ENCODE results near the gene FIGNL2.

GRCh38 chr12:51822261-51822616 lies 26.3 kb downstream of the FIGNL2 start:
- TF ChIP-seq CTCF (IDR thresholded peaks at IDR 0.05; ENCODE audit: low read depth, low read length) (no peak), EZH2phosphoT487 (IDR thresholded peaks at IDR 0.05; ENCODE audit: low read depth) (no peak)
